GM19351 (cell line): ENCODE results near the gene GAREM2.
A peak's percentile ranks its signal among the peaks of the same experiment; 100 is the strongest.
"Not testable (repeated sequence)": the region's sequence is repeated elsewhere in the genome, so short reads cannot be mapped to it uniquely, and the experiment has no call there.

Experiments
- ATAC-seq: cut with Tn5 transposase; IDR thresholded peaks from one replicate; pipeline ENCODE4 v1.9.1; 2021; ENCODE audit warnings: mild to moderate bottlenecking, moderate library complexity; ENCODE audit not compliant: unreplicated experiment

GAREM2 gene

DNA sequence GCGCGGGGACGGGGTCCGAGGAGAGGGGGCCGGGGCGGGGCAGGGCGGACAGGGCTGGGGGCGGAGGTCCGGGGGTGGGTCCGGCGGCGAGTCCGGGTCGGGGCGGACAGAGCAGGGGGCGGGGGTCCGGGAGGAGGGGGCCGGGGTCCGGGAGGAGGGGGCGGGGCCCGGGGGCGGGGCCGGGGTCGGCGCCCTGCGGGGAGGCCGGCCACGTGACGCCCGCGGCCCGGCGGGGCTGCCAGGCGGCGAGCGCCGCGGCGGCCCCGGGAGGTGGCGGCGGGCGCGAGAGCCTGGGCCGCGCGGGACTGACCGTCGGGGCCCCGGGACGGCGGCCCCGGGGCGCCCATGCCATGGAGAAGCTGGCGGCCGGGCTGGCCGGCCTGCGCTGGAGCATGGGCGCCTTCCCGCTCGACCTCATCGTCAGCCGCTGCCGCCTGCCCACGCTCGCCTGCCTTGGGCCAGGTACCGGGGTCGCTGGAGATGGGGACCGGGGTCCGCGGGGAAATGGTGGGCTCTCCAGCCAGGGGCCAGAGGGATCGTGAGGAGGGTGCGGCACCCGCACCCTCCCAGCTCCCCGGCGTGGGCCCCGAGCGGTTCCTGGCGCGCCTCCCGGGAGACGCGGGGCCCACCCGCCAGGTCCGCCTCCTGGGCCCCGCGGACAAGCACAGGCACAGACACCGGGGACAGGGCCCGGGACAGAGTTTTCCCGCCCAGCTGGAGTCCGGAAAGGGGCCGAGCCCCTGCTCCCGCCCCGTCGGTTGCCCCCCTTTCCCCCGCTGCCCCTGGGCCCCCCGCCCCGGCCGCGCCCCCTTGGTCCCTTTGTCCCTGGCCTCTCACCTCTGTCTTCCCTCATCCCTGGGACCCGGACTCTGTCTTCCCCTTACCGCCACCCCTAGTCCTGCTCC, at the start of gene GAREM2:
GAREM2 (plus strand) TSS at position 218 of the 905 bp plus-strand sequence; CDS start at position 351, 133 bp downstream.
- no peak for ATAC-seq

DNA sequence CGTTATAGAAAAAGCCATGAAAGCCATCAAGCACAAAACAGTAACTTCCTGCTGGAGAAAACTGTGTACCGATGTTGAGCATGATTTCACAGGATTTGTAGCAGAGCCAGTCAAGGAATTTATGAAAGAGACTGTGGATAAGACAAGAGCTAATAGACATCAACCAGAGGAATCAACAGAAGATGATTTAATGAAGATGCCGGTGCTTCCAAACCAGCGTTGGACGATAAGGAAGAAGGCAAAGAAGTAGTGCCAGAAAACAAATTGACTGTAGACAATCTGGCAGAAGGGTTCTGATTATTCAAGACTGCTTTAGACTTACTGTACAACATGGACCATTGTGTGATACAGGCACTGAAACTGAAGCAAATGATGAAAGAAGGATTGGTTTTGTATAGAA, 49.5 kb upstream of the GAREM2 start:
- no peak for ATAC-seq

DNA sequence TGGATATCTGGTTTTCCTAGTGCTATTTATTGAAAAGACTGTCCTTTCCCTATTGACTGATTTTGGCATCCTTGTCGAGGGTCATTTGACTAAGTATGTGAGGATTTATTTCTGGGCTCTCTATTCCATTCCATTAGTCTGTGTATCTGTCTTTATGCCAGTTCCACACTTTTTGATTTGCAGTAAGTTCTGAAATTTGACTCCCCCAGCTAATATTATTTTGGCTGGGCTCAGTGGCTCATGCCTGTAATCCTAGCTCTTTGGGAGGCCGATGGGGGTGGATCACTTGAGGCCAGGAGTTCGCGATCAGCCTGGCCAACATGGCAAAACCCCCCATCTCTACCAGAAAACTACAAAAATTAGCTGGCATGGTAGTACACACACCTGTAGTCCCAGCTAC, 46.8 kb upstream of the GAREM2 start:
- no peak for ATAC-seq

DNA sequence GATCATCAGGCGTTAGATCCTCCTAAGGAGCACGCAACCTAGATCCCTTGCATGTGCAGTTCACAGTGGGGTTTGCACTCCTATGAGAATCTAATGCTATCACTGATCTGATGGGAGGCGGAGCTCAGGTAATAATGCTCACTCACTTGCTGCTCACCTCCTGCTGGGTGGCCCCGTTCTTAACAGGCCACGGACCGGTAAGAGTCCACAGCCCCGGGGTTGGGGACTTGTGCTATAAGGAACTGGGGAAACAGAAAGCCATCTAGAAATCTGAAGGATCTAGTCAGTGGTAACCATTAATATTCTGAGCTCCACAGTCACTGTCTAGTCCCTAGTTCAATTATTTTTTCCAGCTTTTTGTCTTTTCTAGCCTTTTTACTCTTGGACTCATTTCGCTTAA, 44.7 kb upstream of the GAREM2 start:
- ATAC-seq, result no peak

DNA sequence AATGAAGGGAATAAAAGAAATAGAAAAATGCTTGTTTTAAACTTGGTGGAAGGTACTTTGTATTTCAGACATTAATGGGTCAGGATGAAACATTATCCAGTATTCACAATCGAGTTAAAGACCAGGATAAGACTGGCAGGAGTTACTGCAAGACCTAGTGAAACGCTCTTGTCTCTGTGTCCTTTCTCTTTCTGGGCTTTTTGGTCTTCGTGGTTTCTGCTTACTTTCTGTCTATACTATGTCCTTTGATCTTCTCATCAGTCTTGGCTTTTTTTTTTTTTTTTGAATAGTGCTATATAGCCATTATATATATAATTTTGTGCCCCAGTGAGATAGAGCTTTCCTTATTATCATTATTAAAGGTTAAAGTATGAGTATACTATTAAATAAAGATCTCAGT, 42.1 kb upstream of the GAREM2 start:
- ATAC-seq, result no peak

DNA sequence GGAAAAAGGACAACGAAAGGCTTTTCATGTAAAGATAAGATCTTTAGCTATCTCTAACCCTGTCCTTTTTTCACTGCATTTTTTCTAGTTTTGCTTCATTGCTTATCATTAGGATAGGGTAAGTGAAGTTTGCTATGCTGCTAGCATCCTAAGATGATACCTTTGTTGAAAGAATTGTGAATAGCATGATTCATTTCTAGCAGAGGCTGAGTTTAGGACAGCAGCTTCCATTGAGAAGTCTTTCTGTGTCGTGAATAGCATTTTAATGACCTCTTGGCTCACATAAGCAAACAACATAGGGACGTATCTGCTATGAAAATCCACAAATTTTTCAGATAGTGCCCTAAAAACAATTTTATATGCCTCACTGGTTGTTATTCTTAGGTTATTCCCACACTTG, 36.4 kb upstream of the GAREM2 start:
- no peak for ATAC-seq

DNA sequence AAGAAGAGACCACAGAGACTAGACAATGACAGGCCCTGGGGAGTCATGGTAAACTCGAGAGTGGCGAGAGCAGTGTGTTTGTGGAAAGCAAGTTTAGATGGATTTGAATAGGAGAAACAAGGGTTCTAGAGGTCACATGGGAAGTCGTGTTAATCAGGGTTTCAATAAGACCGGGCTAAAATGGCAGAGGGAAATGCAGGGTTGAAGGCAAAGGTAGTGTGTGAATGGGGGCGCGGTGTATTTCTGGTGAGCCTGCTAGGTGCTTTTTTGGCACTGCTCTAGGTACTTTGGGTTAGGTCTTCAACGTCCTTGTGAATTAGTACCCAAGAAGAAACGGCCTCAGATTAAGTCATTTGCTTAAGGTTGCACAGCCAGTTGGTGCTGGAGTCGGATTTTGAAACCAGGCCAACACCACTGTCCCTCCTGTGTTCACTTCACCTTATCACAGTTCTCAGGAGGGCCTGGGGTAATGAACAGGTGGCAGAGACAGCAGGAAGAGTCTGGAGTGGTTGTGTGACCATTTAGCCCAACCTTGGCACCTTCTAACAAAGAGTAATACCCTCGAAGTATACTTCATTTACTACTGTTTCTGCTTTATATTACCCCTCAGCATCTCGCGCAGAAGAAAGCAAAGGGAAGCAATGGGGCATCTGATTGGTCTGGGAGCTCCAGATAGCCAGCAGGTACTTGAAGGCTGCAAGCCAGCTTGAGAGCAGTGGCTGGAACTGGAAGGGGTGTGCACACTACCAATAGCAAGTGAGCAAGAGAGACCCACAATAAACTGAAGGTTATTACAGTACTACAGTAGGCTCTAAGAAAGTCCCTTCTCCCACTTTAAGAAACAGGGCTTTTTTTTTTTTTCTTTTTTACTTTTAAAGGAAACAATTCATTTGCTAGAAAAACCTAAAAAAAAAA, 33.4 kb upstream of the GAREM2 start:
- no peak for ATAC-seq

DNA sequence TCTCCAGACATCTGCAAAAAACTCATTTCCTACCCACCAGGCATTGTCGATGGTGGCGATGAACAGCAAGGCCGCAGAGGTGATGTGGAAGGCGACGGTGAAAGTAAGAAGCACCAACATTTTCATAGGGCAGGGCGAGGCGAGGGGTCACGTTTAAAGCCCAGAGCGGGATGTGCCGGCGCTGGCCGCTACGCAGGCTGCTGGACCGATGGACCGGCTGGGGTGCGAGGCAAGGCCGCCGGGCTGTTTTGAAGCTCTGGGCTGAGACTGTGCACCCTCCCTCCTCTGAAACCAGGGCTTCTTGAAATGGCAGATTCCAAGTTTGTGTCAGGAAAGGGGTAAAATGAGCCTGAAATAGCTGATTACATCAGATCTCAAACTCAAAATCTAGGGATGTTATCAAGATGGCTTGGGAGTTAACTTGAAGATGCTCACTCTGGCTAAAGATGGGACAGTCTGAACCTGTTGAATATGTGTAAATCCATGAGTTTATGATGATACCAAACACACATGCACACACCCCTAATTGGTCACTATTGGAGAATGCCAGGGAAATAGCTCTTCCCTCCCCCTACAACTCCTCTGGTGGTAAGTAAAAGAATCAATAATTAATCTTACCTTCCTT, 31.6 kb upstream of the GAREM2 start:
- ATAC-seq, result no peak

DNA sequence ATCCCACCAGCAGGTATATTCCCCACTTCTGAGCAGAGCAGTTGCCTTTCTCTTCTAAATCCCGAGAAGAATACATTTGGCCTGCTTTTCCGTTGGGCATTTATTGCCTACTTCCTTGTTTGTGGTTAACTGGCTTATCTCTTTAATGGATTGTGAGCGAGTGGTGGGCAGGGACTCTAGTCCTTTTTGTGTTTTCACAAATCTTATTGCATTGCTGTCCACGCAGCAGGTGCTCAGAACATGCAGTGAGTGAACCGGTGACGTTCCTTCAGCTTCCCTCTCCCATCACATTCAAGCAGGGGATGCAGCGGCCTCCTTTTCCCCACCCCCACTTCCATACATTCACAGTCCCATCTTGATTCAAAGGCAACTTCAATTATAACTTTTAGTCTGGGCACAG, 28.9 kb upstream of the GAREM2 start:
- no peak for ATAC-seq

DNA sequence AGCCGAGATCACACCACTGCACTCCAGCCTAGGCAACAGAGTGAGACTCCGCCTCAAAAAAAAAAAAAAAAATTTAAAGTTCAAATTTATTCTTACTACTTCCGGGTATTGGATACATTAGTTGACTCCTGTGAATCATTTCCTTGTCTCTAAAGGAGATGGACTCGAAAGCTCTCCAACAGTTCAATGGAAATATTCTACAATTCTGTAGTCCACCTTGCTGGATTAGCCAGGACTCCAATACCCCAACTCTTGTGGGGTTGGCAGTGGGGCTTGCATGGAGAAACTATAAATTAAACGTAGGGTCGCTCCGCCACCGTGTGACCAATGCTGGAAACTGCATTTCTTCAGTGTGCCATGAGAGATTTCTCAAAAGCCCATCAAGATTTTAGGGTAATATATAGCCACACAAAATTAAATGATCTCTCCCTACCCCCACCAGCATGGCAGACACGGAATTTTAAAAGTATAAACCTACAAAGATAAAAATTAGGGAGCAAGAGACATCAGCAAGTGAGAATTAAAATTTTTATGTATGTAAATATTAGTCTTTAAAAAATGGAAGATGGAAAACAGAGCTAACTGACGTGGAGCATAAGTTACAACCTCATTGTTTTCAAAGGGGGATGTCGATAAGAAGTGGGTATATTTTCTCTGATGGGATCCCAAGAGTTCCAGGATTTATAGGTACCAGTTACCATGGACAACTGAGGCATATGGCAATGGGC, 27.8 kb upstream of the GAREM2 start:
- peak; percentile 43 for ATAC-seq

DNA sequence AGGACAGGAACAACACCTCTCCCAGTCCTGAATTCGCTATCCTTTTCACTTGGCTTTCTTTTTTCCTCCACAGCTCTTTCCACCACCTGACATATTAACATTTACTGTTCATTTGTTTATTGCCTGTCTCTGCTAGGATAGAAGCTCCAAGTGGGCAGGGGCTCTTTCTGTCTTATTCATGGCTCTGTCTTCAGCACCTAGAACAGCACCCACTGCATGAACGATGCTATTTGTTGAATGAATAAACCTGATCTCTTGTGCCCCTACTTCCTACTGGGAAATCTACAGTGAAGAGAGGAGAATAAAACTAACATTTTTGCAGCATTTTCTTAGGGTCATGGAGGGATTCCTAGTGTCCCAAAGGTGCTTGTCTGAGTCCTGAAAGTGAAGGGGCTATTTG, 24.4 kb upstream of the GAREM2 start:
- ATAC-seq, result no peak

DNA sequence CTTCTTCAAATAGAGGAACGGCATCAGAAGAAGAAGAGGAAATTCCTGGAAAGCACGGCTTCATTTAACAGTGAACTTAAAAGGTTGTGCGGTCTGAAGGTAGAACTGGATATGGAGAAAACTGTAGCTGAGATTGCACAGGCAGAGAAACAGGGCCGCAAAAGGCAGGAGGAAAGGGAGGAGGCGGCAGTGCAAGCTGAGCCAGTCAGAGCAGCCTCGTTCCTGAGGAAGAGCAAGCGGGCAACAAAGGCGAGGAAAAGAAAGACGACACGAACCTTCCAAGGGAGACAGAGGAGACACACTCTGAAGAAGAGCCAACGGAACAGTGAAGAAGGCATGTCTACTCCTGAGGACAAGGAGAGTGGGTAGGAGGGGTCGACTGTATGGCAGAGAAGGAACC, 22.6 kb upstream of the GAREM2 start:
- ATAC-seq, result no peak

DNA sequence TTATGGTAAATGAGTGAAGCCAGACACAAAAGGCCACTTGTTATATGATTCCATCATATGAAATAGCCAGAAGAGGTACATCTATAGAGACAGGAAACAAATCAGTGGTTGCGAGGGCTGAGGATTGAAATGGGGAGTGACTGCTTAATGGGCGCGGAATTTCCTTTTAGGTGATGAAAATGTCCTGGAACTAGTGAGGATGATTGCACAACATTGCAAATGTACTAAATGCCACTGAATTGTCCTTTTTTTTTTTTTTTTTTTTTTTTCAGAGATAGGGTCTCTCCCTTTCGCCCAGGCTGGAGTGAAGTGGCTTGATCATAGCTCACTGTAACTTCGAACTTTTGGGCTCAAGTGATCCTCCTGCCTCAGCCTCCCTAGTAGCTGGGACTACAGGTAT, 15.3 kb upstream of the GAREM2 start:
- no peak for ATAC-seq

DNA sequence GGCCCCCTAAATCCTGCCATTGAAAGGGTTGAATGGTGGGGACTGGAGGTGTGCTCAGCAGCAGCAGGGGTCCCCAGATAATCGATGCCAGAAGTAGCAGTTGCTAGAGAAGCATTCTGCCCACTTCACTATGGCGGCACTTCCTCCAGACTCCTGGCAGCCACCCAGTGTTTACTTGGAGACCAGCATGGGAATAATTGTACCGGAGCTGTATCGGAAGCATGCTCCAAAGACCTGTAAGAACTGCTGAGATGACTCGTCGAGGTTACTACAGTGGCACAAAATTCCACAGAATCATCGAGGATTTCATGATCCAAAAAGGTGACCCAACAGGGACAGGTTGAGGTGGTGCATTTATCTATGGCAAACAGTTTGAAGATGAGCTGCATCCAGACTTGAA, 11.0 kb upstream of the GAREM2 start:
- no peak for ATAC-seq

DNA sequence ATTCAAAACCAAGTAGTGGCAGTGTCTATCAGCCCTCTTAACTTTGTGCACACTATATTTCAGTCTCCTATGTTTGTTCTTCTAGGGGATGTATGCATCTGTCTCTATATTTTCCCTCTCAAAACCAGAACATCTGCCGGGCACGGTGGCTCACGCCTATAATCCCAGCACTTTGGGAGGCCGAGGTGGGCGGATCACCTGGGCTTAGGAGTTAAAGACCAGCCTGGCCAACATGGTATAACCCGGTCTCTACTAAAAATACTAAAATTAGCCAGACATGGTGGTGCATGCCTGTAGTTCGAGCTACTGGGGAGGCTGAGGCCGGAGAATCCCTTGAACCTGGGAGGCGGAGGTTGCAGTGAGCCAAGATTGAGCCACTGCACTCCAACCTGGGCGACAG, 9.9 kb upstream of the GAREM2 start:
- no peak for ATAC-seq

DNA sequence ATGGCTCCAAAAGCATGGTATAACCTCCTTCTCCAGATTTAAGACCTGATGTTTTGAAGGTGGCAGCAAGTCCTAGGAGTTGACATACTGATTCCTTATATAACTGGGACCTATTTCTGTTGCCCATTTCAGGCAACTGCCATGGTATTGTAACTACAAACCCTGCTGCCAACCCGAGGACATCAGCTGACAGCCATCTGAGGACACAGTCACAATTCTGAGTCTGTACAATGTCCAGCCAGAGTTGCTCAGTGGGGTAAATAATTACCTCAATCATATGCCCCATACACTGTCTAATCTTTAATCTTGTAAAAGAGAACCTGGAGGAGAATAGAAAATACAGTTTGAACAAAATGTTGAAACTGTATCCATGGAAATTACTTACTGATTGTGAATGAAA, 8.7 kb upstream of the GAREM2 start:
- no peak for ATAC-seq

DNA sequence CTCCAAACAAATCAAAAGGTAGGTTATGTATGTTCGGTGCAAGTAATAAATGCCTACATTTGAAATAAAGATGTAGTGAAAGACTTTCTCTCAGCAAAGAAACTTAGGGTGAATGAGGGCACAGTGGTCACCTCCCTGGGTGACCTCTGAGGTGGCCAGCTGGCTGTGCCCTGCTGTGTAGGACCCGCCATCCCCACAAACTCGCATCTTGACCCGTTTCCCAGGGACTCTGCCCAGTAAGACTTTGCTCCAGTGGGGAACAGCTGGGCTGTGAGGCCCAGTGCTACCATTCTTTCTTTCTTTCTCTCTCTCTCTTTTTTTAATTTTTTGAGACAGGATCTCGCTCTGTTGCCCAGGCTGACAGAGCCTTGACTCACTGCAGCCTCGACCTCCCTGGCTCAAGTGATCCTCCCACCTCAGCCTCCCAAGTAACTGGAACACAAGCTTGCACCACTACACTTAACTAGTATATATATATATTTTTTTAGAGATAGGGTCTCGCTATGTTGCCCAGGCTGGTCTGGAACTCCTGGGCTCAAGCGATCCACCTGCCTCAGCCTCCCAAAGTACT, 8.2 kb upstream of the GAREM2 start:
- ATAC-seq, result no peak

DNA sequence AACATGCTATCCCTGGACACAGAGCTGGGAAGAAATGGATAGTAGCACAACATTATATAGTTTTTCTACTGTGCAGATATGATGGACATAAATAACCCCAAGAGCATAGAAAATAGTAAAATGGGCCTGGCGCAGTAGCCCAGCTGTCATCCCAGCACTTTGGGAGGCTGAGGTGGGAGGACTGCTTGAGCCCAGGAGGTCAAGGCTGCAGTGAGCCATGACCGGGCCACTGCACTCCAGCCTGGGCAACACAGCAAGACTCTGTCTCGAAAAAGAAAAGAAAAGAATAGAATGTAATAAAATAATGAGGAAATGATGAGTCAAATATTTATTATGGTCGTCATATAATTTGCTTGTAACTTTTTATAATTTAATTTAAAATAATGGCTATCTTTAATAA, 7.5 kb upstream of the GAREM2 start:
- no peak for ATAC-seq

DNA sequence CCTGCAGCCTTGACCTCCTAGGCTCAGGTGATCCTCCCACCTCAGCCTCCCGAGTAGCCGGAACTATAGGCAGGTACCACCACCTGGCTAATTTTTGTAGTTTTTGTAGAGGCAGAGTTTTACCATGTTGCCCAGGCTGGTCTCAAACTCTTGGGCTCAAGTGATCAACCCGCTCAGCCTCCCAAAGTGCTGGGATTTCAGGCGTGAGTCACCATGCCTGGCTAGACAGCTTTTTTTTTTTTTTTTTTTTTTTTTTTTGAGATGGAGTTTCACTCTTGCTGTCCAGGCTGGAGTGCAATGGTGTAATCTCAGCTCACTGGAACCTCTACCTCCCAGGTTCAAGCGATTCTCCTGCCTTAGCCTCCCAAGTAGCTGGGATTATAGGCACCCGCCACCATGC, 6.3 kb upstream of the GAREM2 start:
- ATAC-seq, result not testable (repeated sequence)

DNA sequence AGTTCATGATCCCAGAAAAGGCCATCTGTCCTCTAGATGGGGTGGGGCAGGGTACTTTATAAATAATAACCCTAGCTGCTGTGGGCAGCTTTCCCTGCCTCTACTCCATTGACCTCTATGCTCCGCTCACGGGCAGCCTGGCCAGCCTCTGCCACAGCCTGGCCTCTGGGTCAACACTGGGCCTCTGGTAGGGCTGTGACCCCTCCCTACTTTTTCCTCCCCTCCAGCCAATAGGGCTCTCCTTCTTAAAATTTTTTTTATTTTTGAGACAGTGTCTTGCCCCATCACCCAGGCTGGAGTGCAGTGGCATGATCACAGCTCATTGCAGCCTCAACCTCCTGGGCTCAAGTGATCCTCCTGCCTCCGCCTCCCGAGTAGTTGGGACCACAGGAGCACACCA, 4.1 kb upstream of the GAREM2 start:
- no peak for ATAC-seq
